ENCODE data around the gene OLFM3. TPM values are rescaled to one million over a fixed set of nuclear protein-coding genes. Genes with fewer than 3 reads are reported as not detected.

OLFM3 gene
- total RNA-seq = not detected in 2 replicates

DNA sequence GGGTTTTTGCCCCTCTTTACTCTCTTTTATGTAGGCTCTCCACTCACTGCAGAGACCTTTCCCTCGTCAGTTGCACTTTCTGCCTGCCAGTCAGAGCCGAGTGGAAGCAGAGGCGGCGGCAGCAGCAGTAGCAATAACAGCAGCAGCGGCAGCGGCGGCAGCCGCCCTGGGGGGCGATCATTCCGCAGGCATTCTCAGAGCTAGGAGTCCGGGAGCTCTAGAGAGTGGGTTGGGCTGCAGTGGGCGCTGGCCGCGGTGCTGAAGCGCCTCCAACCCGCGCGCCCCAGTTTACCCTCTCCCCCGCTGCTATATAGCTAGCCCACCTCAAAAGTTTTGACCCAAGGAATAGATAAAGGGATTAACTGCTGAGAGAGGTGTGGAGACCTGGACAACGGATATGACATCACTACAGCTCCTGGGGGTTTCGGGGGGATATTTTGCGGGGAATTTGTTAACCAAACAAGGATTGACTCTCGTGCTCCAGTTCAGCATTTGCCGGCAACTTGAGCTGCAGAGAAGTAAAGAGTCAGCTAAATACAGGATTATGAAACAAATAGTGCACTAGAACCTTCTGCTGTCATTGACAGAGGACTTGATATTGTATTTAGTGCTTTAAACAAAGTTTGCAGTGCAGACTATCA, at the start of gene OLFM3:
TSS of gene OLFM3 (minus strand) at position 102 of the 641 bp plus-strand sequence.
- no peaks in the 10 kb centered on the region for H3K36me3 Mint-ChIP-seq (ENCODE audit: low read depth)
- no peak for DNase-seq
- intact Hi-C loops (cut with micrococcal nuclease) = no loop called here
- H3K4me1 Mint-ChIP-seq = no peaks in the 10 kb centered on the region
- H3K27me3 Mint-ChIP-seq = peaks cover 15% of the 10 kb centered on the region
- no peak within 1 kb of the TSS for H3K27ac Mint-ChIP-seq
- H3K4me3 Mint-ChIP-seq = no peak within 1 kb of the TSS
- H3K9me3 Mint-ChIP-seq = no peaks in the 10 kb centered on the region

GRCh38 chr1:102045752-102046151, 49.0 kb upstream of the OLFM3 start:
- no peak overlapping the region for H3K4me3 Mint-ChIP-seq
- no peak for DNase-seq
- intact Hi-C loops (cut with micrococcal nuclease) = no loop called here
- no peaks in the 10 kb centered on the region for H3K27me3 Mint-ChIP-seq
- no peaks in the 10 kb centered on the region for H3K4me1 Mint-ChIP-seq
- no peak overlapping the region for H3K27ac Mint-ChIP-seq
- H3K9me3 Mint-ChIP-seq = no peaks in the 10 kb centered on the region
- H3K36me3 Mint-ChIP-seq (ENCODE audit: low read depth) = no peaks in the 10 kb centered on the region

- no peaks in the 10 kb centered on the region for H3K36me3 Mint-ChIP-seq (ENCODE audit: low read depth)
- H3K4me1 Mint-ChIP-seq = no peaks in the 10 kb centered on the region
- no peaks in the 10 kb centered on the region for H3K9me3 Mint-ChIP-seq
- no peak for DNase-seq
- no peak overlapping the region for H3K27ac Mint-ChIP-seq
- no peak overlapping the region for H3K4me3 Mint-ChIP-seq
- no peaks in the 10 kb centered on the region for H3K27me3 Mint-ChIP-seq
- intact Hi-C loops (cut with micrococcal nuclease) = no loop called here
Measured at GRCh38 chr1:102032534-102032933, 35.8 kb upstream of the OLFM3 start.

DNA sequence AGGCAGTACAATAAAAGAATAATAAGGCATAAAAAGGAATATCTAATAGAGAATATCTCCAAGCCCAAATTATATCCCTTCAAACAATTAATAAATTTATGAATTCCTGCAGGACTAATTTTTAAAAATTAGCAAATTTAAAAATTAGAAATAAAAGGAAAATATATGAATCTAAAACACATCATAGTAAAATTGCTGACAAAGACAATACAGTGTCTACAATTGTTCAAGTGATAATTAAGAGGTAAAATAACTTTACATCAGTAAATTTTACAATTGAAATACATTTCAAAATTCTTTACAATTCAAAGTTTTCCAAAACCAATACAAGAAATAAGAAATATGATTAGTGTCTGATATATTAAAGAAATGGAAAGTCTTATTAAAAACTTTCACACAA, 22.8 kb upstream of the OLFM3 start:
- intact Hi-C loops (cut with micrococcal nuclease) = no loop called here
- Mint-ChIP-seq H3K36me3 (ENCODE audit: low read depth) (no peaks in the 10 kb centered on the region), H3K9me3 (no peaks in the 10 kb centered on the region), H3K4me1 (no peaks in the 10 kb centered on the region), H3K4me3 (no peak overlapping the region), H3K27me3 (no peaks in the 10 kb centered on the region), H3K27ac (no peak overlapping the region)
- no peak for DNase-seq

- intact Hi-C loops (cut with micrococcal nuclease) = no loop called here
- Mint-ChIP-seq H3K27ac (no peak overlapping the region), H3K9me3 (no peaks in the 10 kb centered on the region), H3K4me3 (no peak overlapping the region), H3K4me1 (no peaks in the 10 kb centered on the region), H3K27me3 (no peaks in the 10 kb centered on the region), H3K36me3 (ENCODE audit: low read depth) (no peaks in the 10 kb centered on the region)
- no peak for DNase-seq
Measured at GRCh38 chr1:102015728-102016127, 19.0 kb upstream of the OLFM3 start.

DNA sequence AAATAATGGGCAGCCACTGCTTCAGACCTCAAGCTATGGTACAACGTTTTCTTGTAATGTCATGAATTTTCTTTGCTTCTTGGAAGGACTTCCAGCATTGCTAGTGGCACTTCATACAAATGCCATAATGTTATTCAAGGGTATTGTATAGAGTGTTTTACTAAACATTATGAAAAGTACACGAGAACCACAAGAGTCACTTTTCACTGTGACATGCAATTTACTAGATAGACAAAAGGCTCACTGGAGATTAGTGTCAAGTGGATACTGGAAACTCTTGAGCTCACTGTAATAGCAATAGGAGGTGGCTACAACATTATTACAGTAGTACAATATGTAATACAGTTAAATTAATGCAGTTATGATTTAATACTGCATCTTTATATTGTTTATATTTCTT, 5.3 kb upstream of the OLFM3 start:
- H3K27ac Mint-ChIP-seq = no peak overlapping the region
- peaks cover 2% of the 10 kb centered on the region for H3K27me3 Mint-ChIP-seq
- intact Hi-C loops (cut with micrococcal nuclease) = no loop called here
- no peaks in the 10 kb centered on the region for H3K4me1 Mint-ChIP-seq
- H3K4me3 Mint-ChIP-seq = no peak overlapping the region
- H3K36me3 Mint-ChIP-seq (ENCODE audit: low read depth) = no peaks in the 10 kb centered on the region
- no peak for DNase-seq
- H3K9me3 Mint-ChIP-seq = no peaks in the 10 kb centered on the region

GRCh38 chr1:101995984-101996745, 561 bp downstream of the OLFM3 start:
- H3K27ac Mint-ChIP-seq = no peak overlapping the region
- H3K36me3 Mint-ChIP-seq (ENCODE audit: low read depth) = no peaks in the 10 kb centered on the region
- no peak for DNase-seq
- no peaks in the 10 kb centered on the region for H3K4me1 Mint-ChIP-seq
- intact Hi-C loops (cut with micrococcal nuclease) = no loop called here
- H3K4me3 Mint-ChIP-seq = no peak overlapping the region
- H3K9me3 Mint-ChIP-seq = no peaks in the 10 kb centered on the region
- H3K27me3 Mint-ChIP-seq = peaks cover 15% of the 10 kb centered on the region

DNA sequence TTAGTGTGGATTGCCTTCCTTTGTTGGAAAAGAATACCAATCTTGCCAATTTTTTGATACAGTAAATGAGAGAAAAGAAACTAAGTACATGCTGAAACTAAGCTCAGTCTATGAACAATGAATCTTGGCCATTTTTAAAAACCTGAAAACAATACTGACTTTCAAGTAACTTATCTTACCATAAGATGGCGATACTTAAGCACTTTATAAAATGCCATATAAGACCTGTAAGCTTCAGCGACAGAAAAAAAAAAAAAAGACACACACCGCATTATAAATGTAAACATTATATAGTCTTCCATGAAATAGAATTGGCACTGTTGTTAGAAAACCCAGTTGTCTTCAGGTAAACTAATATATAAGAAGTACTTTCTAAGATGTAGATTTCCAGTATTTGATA, 3.0 kb downstream of the OLFM3 start:
- intact Hi-C loops (cut with micrococcal nuclease) = no loop called here
- Mint-ChIP-seq H3K27me3 (peaks cover 15% of the 10 kb centered on the region), H3K36me3 (ENCODE audit: low read depth) (no peaks in the 10 kb centered on the region), H3K9me3 (no peaks in the 10 kb centered on the region), H3K27ac (no peak overlapping the region), H3K4me3 (no peak overlapping the region), H3K4me1 (no peaks in the 10 kb centered on the region)
- no peak for DNase-seq

DNA sequence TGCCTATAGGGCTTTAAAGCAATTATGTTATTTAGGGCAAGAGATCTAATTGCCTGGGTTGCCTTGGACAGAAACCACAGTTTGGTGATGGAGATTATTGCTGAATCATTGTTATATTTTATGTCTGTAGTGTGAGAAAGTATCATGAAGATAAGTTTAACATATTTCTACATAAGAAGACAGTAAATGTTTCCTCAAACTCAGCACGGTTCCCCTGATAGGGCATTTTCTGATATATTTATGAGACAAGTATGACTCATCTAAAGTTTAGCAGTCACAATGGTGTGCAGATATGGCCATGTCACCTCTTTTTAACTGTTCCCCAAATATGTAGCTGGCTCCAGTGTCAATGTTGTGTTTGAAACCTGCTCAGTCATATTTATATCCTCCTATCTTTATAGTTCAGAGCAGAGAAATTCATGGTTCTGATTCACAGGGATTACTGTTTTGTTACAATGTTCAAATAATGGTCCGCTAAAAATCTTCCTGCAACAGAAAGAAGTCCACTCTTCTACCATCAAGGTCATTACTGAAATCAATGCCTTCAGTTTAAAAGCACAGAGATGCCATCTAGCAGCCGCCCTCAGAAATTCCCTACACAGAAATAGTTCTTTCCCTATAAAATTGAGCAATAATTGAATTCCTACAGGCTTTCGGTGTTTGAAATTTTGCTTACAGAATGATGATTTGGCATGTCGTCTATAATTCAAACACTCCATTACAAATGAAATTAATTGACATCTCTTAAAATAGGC, 3.7 kb downstream of the OLFM3 start:
- H3K4me3 Mint-ChIP-seq = no peak overlapping the region
- peaks cover 15% of the 10 kb centered on the region for H3K27me3 Mint-ChIP-seq
- H3K27ac Mint-ChIP-seq = no peak overlapping the region
- intact Hi-C loops (cut with micrococcal nuclease) = no loop called here
- DNase-seq = no peak
- no peaks in the 10 kb centered on the region for H3K9me3 Mint-ChIP-seq
- H3K4me1 Mint-ChIP-seq = no peaks in the 10 kb centered on the region
- no peaks in the 10 kb centered on the region for H3K36me3 Mint-ChIP-seq (ENCODE audit: low read depth)

DNA sequence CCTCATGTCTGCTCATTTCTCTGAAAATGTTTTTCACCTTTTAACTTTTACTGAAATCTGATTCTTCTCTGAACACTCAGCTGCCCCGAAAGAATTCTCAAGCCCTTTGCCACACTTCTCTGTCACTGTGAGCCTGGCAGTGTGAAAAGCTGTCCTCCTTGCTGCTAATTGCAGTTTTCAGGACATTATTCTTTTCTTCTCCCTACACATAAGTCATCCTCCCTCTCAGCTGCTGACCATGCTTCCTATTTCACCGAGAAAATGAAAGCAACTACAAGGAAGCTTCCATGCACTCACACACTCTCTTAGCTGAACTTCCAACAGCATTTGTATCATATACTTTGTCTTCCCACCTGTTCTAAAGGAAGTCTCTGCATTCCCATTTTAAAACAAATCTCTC, 15.8 kb downstream of the OLFM3 start:
- no peak for DNase-seq
- no peak overlapping the region for H3K27ac Mint-ChIP-seq
- H3K36me3 Mint-ChIP-seq (ENCODE audit: low read depth) = no peaks in the 10 kb centered on the region
- H3K4me3 Mint-ChIP-seq = no peak overlapping the region
- H3K4me1 Mint-ChIP-seq = peaks cover 2% of the 10 kb centered on the region
- H3K27me3 Mint-ChIP-seq = no peaks in the 10 kb centered on the region
- H3K9me3 Mint-ChIP-seq = no peaks in the 10 kb centered on the region
- intact Hi-C loops (cut with micrococcal nuclease) = no loop called here

DNA sequence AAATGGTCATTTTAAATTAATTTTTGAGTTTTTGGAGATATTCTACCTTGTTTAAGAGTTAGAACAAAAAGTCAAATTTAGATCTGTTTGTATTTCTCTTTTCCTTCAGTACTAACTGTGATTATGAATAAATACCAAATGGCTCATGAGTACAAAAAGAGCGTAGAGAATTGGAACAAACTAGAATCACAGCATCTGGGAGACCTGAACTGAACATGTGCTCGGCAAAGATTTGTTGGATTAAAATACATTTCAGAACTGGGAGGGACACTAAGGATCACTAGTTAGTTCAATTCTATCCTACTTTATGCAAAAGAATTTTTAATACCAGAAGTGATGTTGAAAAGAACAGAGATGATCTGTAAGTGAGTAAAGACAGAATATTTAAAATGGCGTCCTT, 19.5 kb downstream of the OLFM3 start:
- DNase-seq = no peak
- Mint-ChIP-seq H3K27ac (no peak overlapping the region), H3K27me3 (no peaks in the 10 kb centered on the region), H3K4me3 (no peak overlapping the region), H3K36me3 (ENCODE audit: low read depth) (no peaks in the 10 kb centered on the region), H3K4me1 (peaks cover 2% of the 10 kb centered on the region), H3K9me3 (no peaks in the 10 kb centered on the region)
- intact Hi-C loops (cut with micrococcal nuclease) = no loop called here

- no peak for DNase-seq
- Mint-ChIP-seq H3K9me3 (no peaks in the 10 kb centered on the region), H3K36me3 (ENCODE audit: low read depth) (no peaks in the 10 kb centered on the region), H3K27me3 (no peaks in the 10 kb centered on the region), H3K27ac (no peak overlapping the region), H3K4me3 (no peak overlapping the region), H3K4me1 (peaks cover 2% of the 10 kb centered on the region)
- intact Hi-C loops (cut with micrococcal nuclease) = no loop called here
Measured at GRCh38 chr1:101976161-101976560, 20.6 kb downstream of the OLFM3 start.

DNA sequence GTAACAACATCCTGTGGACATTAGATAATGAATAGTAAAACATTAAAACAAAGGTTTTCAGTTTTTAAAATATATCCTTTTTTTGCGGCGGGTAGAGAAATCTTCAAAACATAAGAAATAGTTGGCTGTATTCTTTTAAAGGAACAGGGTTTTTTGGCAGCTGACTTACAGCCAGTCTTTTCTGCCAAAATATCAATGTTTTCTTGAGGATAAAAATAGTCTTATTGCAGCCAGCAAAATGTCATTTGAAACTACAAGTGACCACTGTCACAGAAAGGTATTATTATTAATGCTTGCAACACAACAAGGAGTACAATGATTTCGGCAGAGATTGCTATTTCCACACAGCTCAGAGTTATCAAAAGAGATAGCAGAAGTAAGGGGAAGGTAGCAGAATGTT, 21.4 kb downstream of the OLFM3 start:
- no peaks in the 10 kb centered on the region for H3K36me3 Mint-ChIP-seq (ENCODE audit: low read depth)
- no peak overlapping the region for H3K27ac Mint-ChIP-seq
- no peak overlapping the region for H3K4me3 Mint-ChIP-seq
- H3K27me3 Mint-ChIP-seq = no peaks in the 10 kb centered on the region
- H3K9me3 Mint-ChIP-seq = no peaks in the 10 kb centered on the region
- H3K4me1 Mint-ChIP-seq = no peaks in the 10 kb centered on the region
- DNase-seq = no peak
- intact Hi-C loops (cut with micrococcal nuclease) = no loop called here

DNA sequence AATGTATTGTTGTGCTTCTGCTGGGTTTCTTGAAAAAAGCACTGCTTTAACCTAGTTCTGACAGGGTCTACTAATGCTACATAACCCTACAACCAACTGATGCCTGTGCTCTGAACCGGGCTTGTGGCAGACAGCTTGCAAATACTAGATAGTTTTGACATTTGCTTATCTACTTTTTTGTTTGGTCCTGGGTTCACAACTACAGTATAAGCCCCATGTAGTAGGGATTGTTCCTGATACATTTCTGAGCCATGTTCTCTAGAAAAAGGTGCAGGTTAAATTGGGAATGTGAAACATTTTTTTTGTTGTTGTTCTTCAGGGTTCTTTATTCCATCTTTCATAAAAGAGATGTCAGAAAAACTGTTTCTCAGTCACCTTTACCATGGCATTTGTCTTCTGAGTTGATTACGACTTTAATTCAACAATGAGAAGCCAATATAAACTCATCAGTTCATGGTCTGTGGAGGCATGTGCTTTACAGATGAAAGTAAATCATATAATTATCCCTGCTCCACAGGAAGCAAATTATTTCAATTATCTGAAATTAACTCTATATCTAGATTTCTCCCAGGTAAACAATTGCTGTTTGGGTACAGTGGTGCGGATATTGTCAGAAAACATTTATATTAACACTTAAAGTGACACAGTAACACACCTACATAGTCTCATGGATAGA, 22.0 kb downstream of the OLFM3 start:
- Mint-ChIP-seq H3K4me1 (no peaks in the 10 kb centered on the region), H3K9me3 (no peaks in the 10 kb centered on the region), H3K27ac (no peak overlapping the region), H3K36me3 (ENCODE audit: low read depth) (no peaks in the 10 kb centered on the region), H3K4me3 (no peak overlapping the region), H3K27me3 (no peaks in the 10 kb centered on the region)
- DNase-seq = no peak
- intact Hi-C loops (cut with micrococcal nuclease) = no loop called here

Measured in activated CD4-positive, alpha-beta T cell treated with anti-CD3 and anti-CD28 coated beads, Interleukin-2, amount 10 ng/mL, durations not matched to agents 24 days and 14 days (primary cell).